Uterus (tissue), 2 donors: ENCODE measurements around the gene DET1.

Experiments used
- CTCF ChIP-seq, 4 experiments: fragments of 200-600 bp in 2 of 4; fragments of 450-650 bp in 2 of 4; sonication (generic) in 2 of 4; IDR thresholded peaks; one replicate each; pipeline ENCODE4 v1.5.1; 2016 to 2019; ENCODE audit warnings: antibody characterized with exemption in 4 of 4, mild to moderate bottlenecking in 2 of 4, moderate library complexity in 1 of 4
- POLR2A ChIP-seq, 2 donors: fragments of 450-650 bp; IDR thresholded peaks; one replicate each; pipeline ENCODE4 v1.6.1; 2016; ENCODE audit warnings: antibody characterized with exemption in 2 of 2, mild to moderate bottlenecking in 1 of 2, moderate library complexity in 1 of 2

GRCh38 chr15:88477126-88477525 is 69.4 kb downstream of the DET1 start:
- TF ChIP-seq CTCF (IDR thresholded peaks at IDR 0.05) (no peak), POLR2A (IDR thresholded peaks at IDR 0.05) (no peak)
